OCI-LY1 (cell line): ENCODE measurements around the gene ZNF275.

Experiments
- CTCF ChIP-seq: fragments of 200-600 bp; sonication (generic), shearing (Covaris generic); IDR thresholded peaks from 2 replicates; pipeline ENCODE4 v1.5.1; 2017; ENCODE audit warnings: mild to moderate bottlenecking, antibody characterized with exemption, low read length, moderate library complexity, mixed read lengths
- EZH2 ChIP-seq: fragments of 200-600 bp; sonication (generic), shearing (Covaris generic); IDR thresholded peaks from 2 replicates; pipeline ENCODE4 v1.8.0; 2017; ENCODE audit warnings: borderline replicate concordance, mixed run types, mild to moderate bottlenecking, antibody characterized with exemption, low read length, moderate library complexity, mixed read lengths

GRCh38 chrX:153336988-153337387 is 3.0 kb downstream of the ZNF275 start:
- TF ChIP-seq CTCF (no peak), EZH2 (no peak)
